ENCODE data around the gene OR4A15.

The OR4A15 gene

GRCh38 chr11:55367674-55368073 lies at the start of gene OR4A15:
TSS of gene OR4A15 (plus strand) at chr11:55367974. CDS start at chr11:55367974, 0 bp downstream.
- no peak for DNase-seq (ENCODE audit: low read depth in 4 of 4, low spot score in 1 of 4)

- no peak for DNase-seq (ENCODE audit: low read depth in 4 of 4, low spot score in 1 of 4)
Measured at GRCh38 chr11:55324500-55324899, 43.3 kb upstream of the OR4A15 start.

- no peak for DNase-seq (ENCODE audit: low read depth in 4 of 4, low spot score in 1 of 4)
Measured at GRCh38 chr11:55342901-55343300, 24.9 kb upstream of the OR4A15 start, which contains the start of gene OR4A16. TSS of gene OR4A16 (plus strand) at chr11:55343201. CDS start at chr11:55343201, 0 bp downstream.

GRCh38 chr11:55345306-55345705 lies 22.5 kb upstream of the OR4A15 start:
- DNase-seq (ENCODE audit: low read depth in 4 of 4, low spot score in 1 of 4), result no peak

- no peak for DNase-seq (ENCODE audit: low read depth in 4 of 4, low spot score in 1 of 4)
Measured at GRCh38 chr11:55349032-55349431, 18.7 kb upstream of the OR4A15 start.

GRCh38 chr11:55357560-55358184 lies 10.1 kb upstream of the OR4A15 start:
- no peak for DNase-seq (ENCODE audit: low read depth in 4 of 4, low spot score in 1 of 4)

GRCh38 chr11:55401011-55401410 lies 33.2 kb downstream of the OR4A15 start:
- no peak for DNase-seq (ENCODE audit: low read depth in 4 of 4, low spot score in 1 of 4)
